Brain microvascular endothelial cell (primary cell): Measurements from ENCODE around the gene TC2N.

Experiments used
- DNase-seq: peaks from one replicate; pipeline ENCODE4 v3.0.0-alpha.2; 2020
- H3K27ac ChIP-seq: fragments of 250-450 bp; sonication (Bioruptor Pico); 2 replicates; pipeline ENCODE4 v1.5.1; 2020; ENCODE audit warnings: mild to moderate bottlenecking, moderate library complexity
- H3K27me3 ChIP-seq: fragments of 250-450 bp; sonication (Bioruptor Pico); replicated peaks from 2 replicates; pipeline ENCODE4 v1.5.1; 2020; ENCODE audit warnings: mild to moderate bottlenecking
- H3K36me3 ChIP-seq: fragments of 250-450 bp; sonication (Bioruptor Pico); replicated peaks from 2 replicates; pipeline ENCODE4 v1.5.1; 2020; ENCODE audit warnings: mild to moderate bottlenecking
- H3K4me3 ChIP-seq: 2 replicates; pipeline ENCODE4 v1.5.1; 2011; ENCODE audit warnings: low read depth, mild to moderate bottlenecking, control low read depth, low read length, moderate library complexity
- in situ Hi-C: cut with HindIII; loops from 2 replicates; pipeline ENCODE4 v1.10.0; 2017; ENCODE audit warnings: low sequenced_read_pairs, low pct_ligation_motif_present
- TF ChIP-seq, protein P1 (sequence below): IDR thresholded peaks from 2 replicates; pipeline ENCODE4 v1.5.1; 2011; ENCODE audit warnings: low read depth, mild to moderate bottlenecking, moderate library complexity, low read length, control low read depth, inconsistent platforms; ENCODE audit errors: missing control alignments

The TC2N gene

GRCh38 chr14:91883753-91884152 lies 16.4 kb upstream of the TC2N start:
- TF ChIP-seq, protein P1, sequence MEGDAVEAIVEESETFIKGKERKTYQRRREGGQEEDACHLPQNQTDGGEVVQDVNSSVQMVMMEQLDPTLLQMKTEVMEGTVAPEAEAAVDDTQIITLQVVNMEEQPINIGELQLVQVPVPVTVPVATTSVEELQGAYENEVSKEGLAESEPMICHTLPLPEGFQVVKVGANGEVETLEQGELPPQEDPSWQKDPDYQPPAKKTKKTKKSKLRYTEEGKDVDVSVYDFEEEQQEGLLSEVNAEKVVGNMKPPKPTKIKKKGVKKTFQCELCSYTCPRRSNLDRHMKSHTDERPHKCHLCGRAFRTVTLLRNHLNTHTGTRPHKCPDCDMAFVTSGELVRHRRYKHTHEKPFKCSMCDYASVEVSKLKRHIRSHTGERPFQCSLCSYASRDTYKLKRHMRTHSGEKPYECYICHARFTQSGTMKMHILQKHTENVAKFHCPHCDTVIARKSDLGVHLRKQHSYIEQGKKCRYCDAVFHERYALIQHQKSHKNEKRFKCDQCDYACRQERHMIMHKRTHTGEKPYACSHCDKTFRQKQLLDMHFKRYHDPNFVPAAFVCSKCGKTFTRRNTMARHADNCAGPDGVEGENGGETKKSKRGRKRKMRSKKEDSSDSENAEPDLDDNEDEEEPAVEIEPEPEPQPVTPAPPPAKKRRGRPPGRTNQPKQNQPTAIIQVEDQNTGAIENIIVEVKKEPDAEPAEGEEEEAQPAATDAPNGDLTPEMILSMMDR, result no peak
- Histone ChIP-seq H3K27me3 (no peaks in the 10 kb centered on the region), H3K27ac (no peak overlapping the region), H3K36me3 (no peaks in the 10 kb centered on the region), H3K4me3 (no peak overlapping the region)
- no peak for DNase-seq
- in situ Hi-C loops, result no loop called here

DNA sequence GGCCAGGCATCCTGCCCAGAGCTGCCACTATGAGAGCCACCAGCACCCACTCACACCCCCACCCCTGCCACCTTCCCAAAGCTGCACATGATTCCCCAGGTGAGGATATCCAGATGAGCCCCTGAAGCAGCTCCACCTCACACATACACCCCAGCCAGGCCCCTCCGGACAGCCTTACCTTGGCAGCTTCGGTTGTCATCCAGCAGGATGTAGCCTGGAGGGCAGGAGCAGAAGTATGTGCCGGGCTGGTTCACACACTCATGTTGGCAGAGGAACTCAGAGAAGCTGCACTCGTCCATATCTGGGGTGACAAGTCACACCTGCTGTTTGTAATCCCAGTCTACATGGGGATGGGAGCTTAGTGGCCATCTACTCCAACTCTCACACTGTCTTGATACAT lies 15.4 kb upstream of the TC2N start:
- Histone ChIP-seq H3K36me3 (no peaks in the 10 kb centered on the region), H3K27ac (no peak overlapping the region), H3K4me3 (no peak overlapping the region), H3K27me3 (no peaks in the 10 kb centered on the region)
- TF ChIP-seq, protein P1, result no peak
- no peak for DNase-seq
- in situ Hi-C loops, result no loop called here

- in situ Hi-C loops, result no loop called here
- DNase-seq, result no peak
- no peaks in the 10 kb centered on the region for H3K27me3 ChIP-seq
- TF ChIP-seq, protein P1, result no peak
- no peak overlapping the region for H3K27ac ChIP-seq
- no peaks in the 10 kb centered on the region for H3K36me3 ChIP-seq
- no peak overlapping the region for H3K4me3 ChIP-seq
Measured at GRCh38 chr14:91882369-91882768, 15.0 kb upstream of the TC2N start.

DNA sequence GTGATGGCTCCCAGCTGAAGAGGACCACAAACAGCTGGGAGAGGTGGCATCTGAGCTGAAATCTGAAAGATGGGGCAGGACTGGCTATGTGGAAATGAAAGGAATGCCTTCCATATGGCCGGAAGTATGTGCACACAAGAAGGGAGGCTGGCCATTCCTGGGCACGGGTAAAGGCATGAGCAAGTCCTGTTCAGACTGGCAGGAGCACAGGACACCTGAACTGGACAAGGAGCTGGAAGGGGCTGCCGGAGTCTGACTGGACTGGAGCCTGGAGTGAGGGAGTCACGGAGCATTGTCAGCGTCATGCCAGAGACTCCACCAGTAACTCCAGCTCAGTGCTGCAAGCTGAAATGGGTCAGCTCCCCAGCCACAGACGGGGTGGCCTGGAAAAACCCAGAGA lies 11.9 kb upstream of the TC2N start:
- no peak overlapping the region for H3K27ac ChIP-seq
- TF ChIP-seq, protein P1, result no peak
- in situ Hi-C loops, result no loop called here
- no peak for DNase-seq
- no peaks in the 10 kb centered on the region for H3K36me3 ChIP-seq
- H3K4me3 ChIP-seq, result no peak overlapping the region
- H3K27me3 ChIP-seq, result no peaks in the 10 kb centered on the region

- TF ChIP-seq, protein P1, result no peak
- H3K27ac ChIP-seq, result no peak overlapping the region
- H3K36me3 ChIP-seq, result no peaks in the 10 kb centered on the region
- no peak overlapping the region for H3K4me3 ChIP-seq
- in situ Hi-C loops, result no loop called here
- H3K27me3 ChIP-seq, result no peaks in the 10 kb centered on the region
- DNase-seq, result no peak
Measured at GRCh38 chr14:91878274-91878673, 10.9 kb upstream of the TC2N start.

- Histone ChIP-seq H3K36me3 (no peaks in the 10 kb centered on the region), H3K27ac (no peak overlapping the region)
Measured at GRCh38 chr14:91877376-91877915, 10.1 kb upstream of the TC2N start.

More at GRCh38 chr14:91877376-91877915, 10.1 kb upstream of the TC2N start:
- H3K4me3 ChIP-seq, result no peak overlapping the region
- no peaks in the 10 kb centered on the region for H3K27me3 ChIP-seq
- in situ Hi-C loops, result no loop called here
- TF ChIP-seq, protein P1, result no peak
- no peak for DNase-seq
